Stimulated activated naive B cell treated with anti-CD40 and anti-IgM and Interleukin-4, amounts not matched to agents 10 μg/mL and 1 μg/mL and 100 μg/mL, for 72 hours (primary cell): Measurements from ENCODE around the gene TPH1.
A peak's percentile ranks its signal among the peaks of the same experiment; 100 is the strongest.
"Not testable (repeated sequence)": the region's sequence is repeated elsewhere in the genome, so short reads cannot be mapped to it uniquely, and the experiment has no call there.

ENCODE experiments used
- ATAC-seq, 2 donors: fragments of 150-1000 bp; cut with Tn5 transposase; replicated peaks; 2 replicates each; pipeline ENCODE4 v1.10.0; 2021; ENCODE audit warnings: moderate library complexity in 1 of 2
- DNase-seq: peaks from one replicate; pipeline ENCODE4 v3.0.0; 2021
- H3K27ac Mint-ChIP-seq: one replicate; pipeline ENCODE4 v1.8.0; 2022; ENCODE audit warnings: mild to moderate bottlenecking, mixed read lengths
- H3K27me3 Mint-ChIP-seq, 2 donors: one replicate each; pipeline ENCODE4 v1.8.0; 2022; ENCODE audit warnings: mixed read lengths in 2 of 2
- H3K36me3 Mint-ChIP-seq, 2 donors: one replicate each; pipeline ENCODE4 v1.8.0; 2022; ENCODE audit warnings: mixed read lengths in 2 of 2, mild to moderate bottlenecking in 1 of 2
- H3K4me1 Mint-ChIP-seq, 2 donors: one replicate each; pipeline ENCODE4 v1.8.0; 2022; ENCODE audit warnings: mixed read lengths in 2 of 2, mild to moderate bottlenecking in 1 of 2
- H3K4me3 Mint-ChIP-seq, 2 donors: one replicate each; pipeline ENCODE4 v1.8.0; 2022; ENCODE audit warnings: mild to moderate bottlenecking in 2 of 2, mixed read lengths in 2 of 2, moderate library complexity in 1 of 2
- H3K9me3 Mint-ChIP-seq, 2 donors: one replicate each; pipeline ENCODE4 v1.8.0; 2022; ENCODE audit warnings: mixed read lengths in 2 of 2, mild to moderate bottlenecking in 1 of 2

The TPH1 gene

DNA sequence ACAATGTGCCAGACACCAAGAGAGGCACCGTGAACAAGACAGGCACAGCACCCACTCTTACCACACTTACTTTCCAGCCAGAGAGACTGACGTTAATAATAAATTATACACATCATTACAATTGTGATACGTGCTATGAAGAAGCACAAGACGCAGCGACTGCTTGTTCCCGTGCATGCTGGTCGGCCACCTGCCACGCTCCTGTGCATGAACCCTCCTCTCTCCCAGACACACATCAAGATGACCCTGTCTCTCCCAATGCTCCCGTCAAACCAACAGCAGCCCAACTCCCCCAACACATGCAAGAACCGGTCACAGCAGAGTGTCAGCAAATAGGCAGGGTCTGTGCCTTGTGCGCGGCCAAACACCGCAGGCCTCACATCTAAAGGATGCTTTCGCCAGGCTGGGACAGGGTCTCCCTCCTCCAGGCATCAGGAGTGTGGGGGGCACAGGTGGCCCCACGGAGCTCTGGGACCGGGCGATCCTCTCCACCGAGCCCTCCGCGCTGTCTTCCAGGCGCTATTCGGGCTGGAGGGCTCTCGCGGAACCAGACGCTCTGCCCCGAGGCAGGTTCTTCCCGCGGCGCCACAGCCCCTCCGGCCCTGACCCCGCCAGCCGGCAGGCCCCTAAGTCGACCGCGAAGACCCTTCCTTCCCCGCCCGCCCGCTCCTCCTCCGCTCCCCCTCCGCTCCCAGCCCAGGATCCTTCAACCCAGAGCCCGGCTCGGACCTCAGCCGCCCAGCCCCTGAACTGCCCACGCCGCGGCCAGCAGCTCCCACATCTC, 33.8 kb downstream of the TPH1 start:
- Mint-ChIP-seq H3K9me3 (no peaks in the 10 kb centered on the region), H3K27me3 (no peaks in the 10 kb centered on the region), H3K4me3 (peak overlapping the region; percentile 94 to 97), H3K4me1 (peaks cover 19 to 36% of the 10 kb centered on the region in 2 donors), H3K36me3 (no peaks in the 10 kb centered on the region), H3K27ac (peak overlapping the region; percentile 28)
- no peak for DNase-seq
- ATAC-seq, result peak; percentile 2 to 17

- H3K27ac Mint-ChIP-seq, result peak overlapping the region; percentile 28
- DNase-seq, result no peak
- peaks cover 1 to 2% of the 10 kb centered on the region in 2 donors for H3K36me3 Mint-ChIP-seq
- peak overlapping the region; percentile 94 to 97 for H3K4me3 Mint-ChIP-seq
- H3K4me1 Mint-ChIP-seq, result peaks cover 19 to 36% of the 10 kb centered on the region in 2 donors
- no peaks in the 10 kb centered on the region for H3K27me3 Mint-ChIP-seq
- ATAC-seq, result no peak
- H3K9me3 Mint-ChIP-seq, result no peaks in the 10 kb centered on the region
Measured at GRCh38 chr11:18011633-18012032, 34.4 kb downstream of the TPH1 start.

GRCh38 chr11:18010977-18011586, 35.0 kb downstream of the TPH1 start:
- H3K4me1 Mint-ChIP-seq, result peaks cover 19 to 36% of the 10 kb centered on the region in 2 donors
- no peaks in the 10 kb centered on the region for H3K9me3 Mint-ChIP-seq
- no peak for DNase-seq
- H3K27me3 Mint-ChIP-seq, result no peaks in the 10 kb centered on the region
- no peak for ATAC-seq
- peak overlapping the region in 1 of 2 donors; percentile 52 for H3K4me3 Mint-ChIP-seq
- peak overlapping the region; percentile 27 for H3K27ac Mint-ChIP-seq
- peaks cover 5% of the 10 kb centered on the region in 2 donors for H3K36me3 Mint-ChIP-seq

- Mint-ChIP-seq H3K4me3 (no peak overlapping the region), H3K9me3 (no peaks in the 10 kb centered on the region), H3K27ac (no peak overlapping the region), H3K36me3 (peaks cover 8 to 13% of the 10 kb centered on the region in 2 donors), H3K27me3 (no peaks in the 10 kb centered on the region), H3K4me1 (peaks cover 19 to 35% of the 10 kb centered on the region in 2 donors)
- no peak for DNase-seq
- ATAC-seq, result no peak
Measured at GRCh38 chr11:18010121-18010670, 35.9 kb downstream of the TPH1 start.

- no peaks in the 10 kb centered on the region for H3K27me3 Mint-ChIP-seq
- ATAC-seq, result no peak
- H3K36me3 Mint-ChIP-seq, result peaks cover 14 to 32% of the 10 kb centered on the region in 2 donors
- no peak for DNase-seq
- no peaks in the 10 kb centered on the region for H3K9me3 Mint-ChIP-seq
- H3K27ac Mint-ChIP-seq, result no peak overlapping the region
- no peak overlapping the region for H3K4me3 Mint-ChIP-seq
- H3K4me1 Mint-ChIP-seq, result peaks cover 0 to 3% of the 10 kb centered on the region in 2 donors
Measured at GRCh38 chr11:18005376-18006129, 40.5 kb downstream of the TPH1 start.

GRCh38 chr11:18001191-18001590, 44.9 kb downstream of the TPH1 start:
- Mint-ChIP-seq H3K4me1 (peaks cover 0 to 2% of the 10 kb centered on the region in 2 donors), H3K27me3 (no peaks in the 10 kb centered on the region), H3K9me3 (no peaks in the 10 kb centered on the region), H3K27ac (no peak overlapping the region), H3K36me3 (peaks cover 25 to 56% of the 10 kb centered on the region in 2 donors), H3K4me3 (no peak overlapping the region)
- ATAC-seq (no peak), DNase-seq (no peak)

DNA sequence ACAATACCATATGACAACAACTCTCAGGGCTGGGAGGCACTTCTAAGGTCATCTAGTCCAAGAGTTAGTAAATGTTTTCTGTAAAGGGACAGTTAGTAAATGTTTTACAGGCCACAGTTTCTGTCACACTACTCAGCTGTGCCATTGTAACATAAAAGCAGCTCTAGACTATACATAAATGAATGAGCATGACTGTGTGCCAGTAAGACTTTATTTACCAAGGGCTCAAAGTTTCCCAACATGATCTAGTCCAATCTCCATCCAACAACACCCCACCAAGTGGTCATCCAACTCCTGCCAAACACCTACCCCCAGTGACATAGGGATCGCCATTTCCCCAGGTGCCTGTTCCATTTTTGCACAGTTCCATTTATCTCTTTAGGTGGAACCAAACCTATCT, 45.3 kb downstream of the TPH1 start:
- peaks cover 27 to 57% of the 10 kb centered on the region in 2 donors for H3K36me3 Mint-ChIP-seq
- H3K27me3 Mint-ChIP-seq, result no peaks in the 10 kb centered on the region
- no peaks in the 10 kb centered on the region for H3K9me3 Mint-ChIP-seq
- H3K4me1 Mint-ChIP-seq, result peaks cover 0 to 2% of the 10 kb centered on the region in 2 donors
- no peak overlapping the region for H3K4me3 Mint-ChIP-seq
- DNase-seq, result no peak
- no peak overlapping the region for H3K27ac Mint-ChIP-seq
- no peak for ATAC-seq

DNA sequence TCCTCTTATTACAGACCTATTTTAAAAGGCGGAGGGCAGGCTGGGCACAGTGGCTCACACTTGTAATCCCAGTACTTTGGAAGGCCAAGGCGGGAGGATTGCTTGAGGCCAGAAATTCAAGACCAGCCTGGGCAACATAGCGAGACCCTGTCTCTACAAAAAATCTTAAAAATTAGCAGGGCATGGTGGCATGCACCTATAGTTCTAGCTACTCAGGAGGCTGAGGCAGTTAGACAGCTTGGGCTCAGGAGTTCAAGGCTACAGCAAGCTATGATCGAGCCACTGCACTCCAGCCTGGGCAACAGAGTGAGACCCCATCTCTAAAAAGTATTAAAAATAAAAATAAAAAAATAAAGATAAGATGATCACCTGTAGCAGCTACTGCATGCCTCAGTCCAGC, 45.9 kb downstream of the TPH1 start:
- ATAC-seq, H3K27ac Mint-ChIP-seq: not testable (repeated sequence)

More for the DNA sequence above, 45.9 kb downstream of the TPH1 start:
- H3K27me3 Mint-ChIP-seq, DNase-seq, H3K4me1 Mint-ChIP-seq, H3K9me3 Mint-ChIP-seq, H3K4me3 Mint-ChIP-seq: not testable (repeated sequence)
- H3K36me3 Mint-ChIP-seq, result peaks cover 26 to 56% of the 10 kb centered on the region in 2 donors
